NCI-H146 treated with DMSO at 0.1 percent for 48 hours (cell line): ENCODE results near the gene SPON1.
"Not testable (repeated sequence)": the region's sequence is repeated elsewhere in the genome, so short reads cannot be mapped to it uniquely, and the experiment has no call there.

ENCODE experiments used
- DNase-seq: peaks from one replicate; lab custom pipeline; 2025; ENCODE audit not compliant: unreplicated experiment; lab: John Stamatoyannopoulos, UW

The SPON1 gene

GRCh38 chr11:14118072-14118471 lies 155.5 kb downstream of the SPON1 start:
- DNase-seq, result no peak

GRCh38 chr11:14119357-14119756 lies 156.8 kb downstream of the SPON1 start:
- no peak for DNase-seq

DNA sequence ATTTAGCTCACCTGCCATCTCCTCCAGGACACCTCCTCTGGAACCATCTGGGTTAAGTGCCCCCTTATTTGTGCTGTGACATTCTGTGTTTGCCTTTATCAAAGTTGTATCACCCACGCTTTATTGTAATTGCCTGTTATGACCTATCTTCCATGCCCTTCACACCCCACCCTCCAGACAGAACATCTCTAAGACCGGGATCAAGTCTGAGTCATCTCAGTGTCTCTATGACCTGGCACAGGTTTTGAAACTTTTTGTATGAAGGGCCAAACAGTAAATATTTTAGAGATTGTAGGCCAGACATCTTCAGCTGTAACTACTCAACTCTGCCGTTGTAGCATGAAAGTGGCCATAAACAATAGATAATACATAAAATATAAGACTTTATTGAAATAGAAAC lies 161.8 kb downstream of the SPON1 start:
- no peak for DNase-seq

GRCh38 chr11:14124886-14125285 lies 162.4 kb downstream of the SPON1 start:
- no peak for DNase-seq

DNA sequence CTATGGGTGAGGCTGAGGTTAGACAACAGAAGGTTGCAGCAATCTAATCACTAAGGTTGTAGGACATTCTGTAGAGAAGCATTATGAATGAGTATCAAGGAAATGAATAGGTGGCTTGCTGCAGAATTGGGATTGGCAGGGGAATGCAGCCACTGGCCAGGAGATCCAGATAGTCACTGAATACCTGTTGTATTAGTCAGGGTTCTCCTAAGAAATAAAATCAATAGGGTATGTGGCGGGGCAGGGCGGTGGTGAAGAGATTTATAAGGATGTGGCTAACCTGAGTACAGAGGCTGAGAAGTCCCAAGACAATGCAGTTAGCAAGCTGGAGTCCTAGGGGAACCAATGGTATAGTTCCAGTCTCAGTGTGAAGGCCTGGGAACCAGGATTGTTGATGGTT lies 163.0 kb downstream of the SPON1 start:
- DNase-seq, result no peak

DNA sequence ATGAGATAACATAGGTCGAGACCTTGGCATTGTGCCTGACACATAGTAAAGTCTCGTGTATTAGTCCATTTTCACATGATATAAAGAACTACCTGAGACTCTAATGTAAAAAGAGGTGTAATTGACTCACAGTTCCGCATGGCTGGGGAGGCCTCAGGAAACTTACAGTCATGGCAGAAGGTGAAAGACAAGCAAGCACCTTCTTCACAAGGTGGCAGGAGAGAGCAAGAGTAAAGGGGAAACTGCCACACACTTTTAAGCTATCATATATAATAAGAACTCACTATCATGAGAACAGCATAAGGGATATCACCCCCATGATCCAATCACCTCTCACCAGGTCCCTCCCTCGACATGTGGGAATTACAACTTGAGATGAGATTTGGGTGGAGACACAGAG lies 165.2 kb downstream of the SPON1 start:
- DNase-seq, result no peak

GRCh38 chr11:14132312-14132711 lies 169.8 kb downstream of the SPON1 start:
- no peak for DNase-seq

- DNase-seq, result no peak
Measured at GRCh38 chr11:14133381-14133780, 170.9 kb downstream of the SPON1 start.

DNA sequence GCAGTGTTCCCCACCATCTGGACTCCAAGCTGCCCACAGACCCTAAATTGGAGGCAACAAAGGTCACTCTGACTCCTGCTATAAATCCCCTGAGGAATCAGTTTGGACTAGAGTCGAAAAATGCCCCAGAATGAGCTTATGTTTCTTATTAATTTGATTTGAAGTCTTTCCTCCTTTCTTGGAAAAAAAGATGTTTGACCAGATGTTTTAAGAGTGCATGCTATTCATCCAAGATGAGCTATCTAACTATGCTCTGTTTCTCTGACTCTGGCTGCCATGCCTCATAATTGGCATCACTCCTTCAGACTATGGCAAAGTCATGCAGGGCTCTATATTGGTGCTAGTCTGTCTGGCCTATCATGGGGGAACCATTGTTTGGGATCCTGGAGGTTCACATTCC lies 174.0 kb downstream of the SPON1 start:
- no peak for DNase-seq

DNA sequence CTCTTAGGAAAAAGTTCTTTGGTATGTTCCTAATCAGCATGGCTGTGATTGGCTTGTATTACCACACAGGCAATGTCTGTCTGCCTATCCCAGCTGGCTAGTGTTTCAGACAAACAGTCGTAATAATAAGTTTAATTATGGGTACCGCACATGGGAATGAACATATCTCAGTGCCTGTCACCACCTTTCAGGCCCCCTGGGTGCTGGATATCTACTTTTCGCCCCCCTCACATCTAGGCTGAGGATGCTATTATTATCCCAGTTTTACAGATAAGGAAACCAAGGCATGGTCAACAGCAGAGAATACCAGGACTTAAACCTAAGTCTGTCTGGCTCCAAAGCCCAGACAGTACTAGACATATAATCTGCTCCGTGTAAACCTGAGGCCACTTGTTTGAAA lies 174.8 kb downstream of the SPON1 start:
- DNase-seq, result no peak

DNA sequence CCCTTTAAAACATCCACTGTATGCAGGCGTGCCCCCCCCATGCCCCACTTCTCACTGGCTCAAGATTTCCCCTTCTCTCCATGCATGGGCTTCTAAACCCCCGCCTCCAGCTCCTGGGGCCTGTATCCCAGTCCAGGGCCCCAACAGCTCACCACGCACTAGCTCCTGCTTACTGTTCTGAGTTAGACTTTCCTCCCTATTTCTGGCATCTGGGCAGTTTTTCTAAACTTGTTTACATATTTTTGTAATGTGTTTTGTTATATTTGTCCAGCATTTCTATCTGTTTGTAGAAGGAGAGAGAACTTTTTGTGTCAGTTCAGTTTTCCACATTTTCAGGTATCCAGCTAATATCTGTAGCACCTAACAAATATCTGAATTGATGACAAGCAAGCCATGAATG lies 178.5 kb downstream of the SPON1 start:
- DNase-seq, result no peak

DNA sequence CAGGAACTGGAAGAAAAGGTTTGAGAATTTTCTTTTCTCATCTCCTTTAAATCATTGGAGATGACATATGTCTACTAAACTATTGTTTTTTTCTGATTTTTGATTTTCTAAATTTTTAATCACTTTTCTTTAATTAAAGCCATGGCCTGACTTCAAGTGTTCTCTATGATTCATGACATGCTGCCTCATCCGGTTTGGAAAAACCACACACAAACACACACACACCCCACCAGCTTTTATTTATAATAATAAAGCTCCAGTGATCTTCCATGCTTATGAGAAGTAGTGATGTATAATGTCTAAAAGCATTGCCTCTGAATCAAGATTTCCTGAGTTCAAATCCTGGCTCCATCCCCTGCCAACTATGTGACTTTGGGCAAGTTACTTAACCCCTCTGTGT lies 179.2 kb downstream of the SPON1 start:
- no peak for DNase-seq

- no peak for DNase-seq
Measured at GRCh38 chr11:14144934-14145333, 182.4 kb downstream of the SPON1 start.

DNA sequence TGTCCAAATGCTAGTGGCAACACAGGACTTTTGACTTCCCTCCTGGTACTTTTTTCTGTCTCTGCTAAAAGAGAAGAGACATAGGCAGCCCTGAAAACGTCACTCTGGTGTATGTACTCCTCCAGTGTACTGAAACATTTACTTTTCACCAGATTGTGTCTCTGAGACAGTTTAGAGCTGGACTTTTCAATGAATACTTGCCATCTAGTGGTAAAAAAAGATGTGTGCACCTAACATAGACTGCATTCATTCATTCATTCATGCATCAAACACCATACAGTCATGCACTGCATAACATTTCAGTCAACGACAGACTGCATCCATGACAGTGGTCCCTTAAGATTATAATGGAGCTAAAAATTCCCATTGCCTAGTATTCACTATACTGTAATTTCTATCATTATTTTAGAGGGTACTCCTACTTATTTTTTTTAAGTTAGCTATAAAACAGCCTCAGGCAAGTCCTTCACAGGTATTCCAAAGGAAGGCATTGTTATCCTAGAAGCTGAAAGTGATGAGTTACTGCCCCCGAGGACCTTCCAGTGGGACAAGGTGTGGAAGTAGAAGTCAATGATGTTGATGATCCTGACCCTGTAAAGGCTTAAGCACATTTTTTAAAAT lies 186.2 kb downstream of the SPON1 start:
- no peak for DNase-seq

DNA sequence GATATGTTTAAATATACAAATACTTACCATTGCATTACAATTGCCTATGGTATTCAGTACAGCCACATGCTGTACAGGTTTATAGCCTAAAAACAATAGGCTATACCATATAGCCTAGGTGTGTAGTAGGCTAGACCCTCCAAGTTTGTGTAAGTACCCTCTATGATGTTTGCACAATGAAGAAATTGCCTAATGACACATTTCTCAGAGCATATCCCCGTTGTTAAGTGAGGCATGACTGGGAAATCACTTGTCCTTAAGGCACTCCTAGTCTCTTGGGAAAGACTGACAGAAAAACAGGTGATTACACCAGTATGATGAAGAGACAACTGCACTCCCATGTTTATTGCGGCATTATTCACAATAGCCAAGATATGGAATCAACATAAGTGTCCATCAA lies 187.2 kb downstream of the SPON1 start:
- DNase-seq, result no peak

- DNase-seq, result no peak
Measured at GRCh38 chr11:14150878-14151277, 188.4 kb downstream of the SPON1 start.

DNA sequence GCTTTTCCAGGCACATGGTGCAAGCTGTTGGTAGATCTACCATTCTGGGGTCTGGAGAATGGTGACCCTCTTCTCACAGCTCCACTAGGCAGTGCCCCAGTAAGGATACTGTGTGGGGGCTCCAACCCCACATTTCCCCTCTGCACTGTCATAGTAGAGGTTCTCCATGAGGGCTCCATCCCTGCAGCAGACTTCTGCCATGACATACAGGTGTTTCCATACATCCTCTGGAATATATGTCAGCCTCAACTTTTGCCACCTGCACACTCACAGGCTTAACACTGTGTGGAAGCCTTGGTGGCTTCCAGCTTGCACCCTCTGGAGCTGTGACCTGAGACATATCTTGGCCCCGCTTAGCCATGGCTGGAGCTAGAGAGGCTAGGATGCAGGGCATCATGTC lies 191.6 kb downstream of the SPON1 start:
- not testable (repeated sequence) for DNase-seq

GRCh38 chr11:14158393-14158792 lies 195.9 kb downstream of the SPON1 start:
- DNase-seq, result no peak

DNA sequence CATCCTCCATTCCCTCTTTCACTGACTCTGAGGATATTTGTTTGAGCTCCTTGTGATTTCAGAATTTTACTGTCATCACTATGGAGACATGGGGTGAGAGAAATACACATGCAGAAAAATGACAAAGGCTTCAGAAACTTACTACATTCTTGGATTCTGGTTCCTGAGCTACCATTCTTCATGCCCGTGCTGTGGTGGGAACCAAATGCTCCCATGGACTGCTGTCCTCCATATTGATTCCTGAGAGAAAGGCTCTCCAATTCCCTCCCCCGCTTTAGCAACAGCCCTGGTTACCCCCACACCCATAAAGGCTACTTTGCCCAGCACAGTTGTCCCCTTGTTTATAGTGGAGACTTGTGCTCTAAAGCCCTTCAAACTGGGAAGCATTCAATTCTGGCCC lies 201.1 kb downstream of the SPON1 start:
- no peak for DNase-seq

- not testable (repeated sequence) for DNase-seq
Measured at GRCh38 chr11:14173679-14174078, 211.2 kb downstream of the SPON1 start.

GRCh38 chr11:14179116-14179820 lies 216.7 kb downstream of the SPON1 start:
- no peak for DNase-seq

GRCh38 chr11:14181121-14181520 lies 218.6 kb downstream of the SPON1 start:
- no peak for DNase-seq

- no peak for DNase-seq
Measured at GRCh38 chr11:14182833-14183364, 220.4 kb downstream of the SPON1 start.
